ENCODE data around the gene TRIM29.

The TRIM29 gene

DNA sequence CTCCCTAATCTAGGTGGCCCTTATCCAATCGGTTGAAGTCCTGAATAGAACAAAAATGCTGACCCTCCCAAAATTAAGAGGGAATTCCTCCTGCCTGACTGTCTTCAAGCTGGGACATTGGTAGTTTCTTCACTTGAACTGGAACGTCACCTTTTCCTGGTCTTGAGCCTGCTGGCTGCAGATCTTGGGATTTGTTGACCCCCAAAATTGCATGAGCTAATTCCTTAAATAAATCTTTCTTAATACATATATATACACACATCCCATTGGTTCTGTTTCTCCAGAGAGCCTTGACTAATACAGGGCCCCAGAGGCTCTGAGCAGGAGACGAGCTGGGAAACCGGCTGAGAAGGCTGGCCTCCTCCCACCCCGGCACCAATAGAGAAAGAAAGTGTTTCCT lies 46.2 kb downstream of the TRIM29 start:
- TF ChIP-seq ZNF274 (IDR thresholded peaks at IDR 0.05; ENCODE audit: low read depth, low read length): no peak
- no peak overlapping the region for H3K4me3 ChIP-seq (ENCODE audit: low read length)

DNA sequence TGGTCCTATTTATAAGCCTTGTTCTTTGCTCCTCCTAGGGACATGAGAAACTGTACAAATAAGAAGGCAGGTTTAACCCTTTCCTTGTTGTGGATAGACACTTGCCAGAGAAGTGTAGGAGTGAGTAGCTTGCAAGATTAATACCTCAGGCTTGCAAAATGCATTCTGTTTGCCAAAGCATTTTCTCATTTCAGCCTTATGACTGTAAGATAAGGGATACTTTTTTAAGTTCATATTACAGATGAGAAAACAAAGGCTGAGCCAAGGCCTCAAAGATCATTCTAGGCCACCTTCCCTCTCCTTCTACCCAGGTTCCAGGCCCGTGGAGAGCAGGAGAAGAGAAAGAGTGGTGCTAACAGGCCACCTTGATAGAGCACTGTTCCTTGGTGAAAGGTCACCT lies 46.8 kb downstream of the TRIM29 start:
- no peak overlapping the region for H3K4me3 ChIP-seq (ENCODE audit: low read length)
- no peak for TF ChIP-seq ZNF274 (IDR thresholded peaks at IDR 0.05; ENCODE audit: low read depth, low read length)

DNA sequence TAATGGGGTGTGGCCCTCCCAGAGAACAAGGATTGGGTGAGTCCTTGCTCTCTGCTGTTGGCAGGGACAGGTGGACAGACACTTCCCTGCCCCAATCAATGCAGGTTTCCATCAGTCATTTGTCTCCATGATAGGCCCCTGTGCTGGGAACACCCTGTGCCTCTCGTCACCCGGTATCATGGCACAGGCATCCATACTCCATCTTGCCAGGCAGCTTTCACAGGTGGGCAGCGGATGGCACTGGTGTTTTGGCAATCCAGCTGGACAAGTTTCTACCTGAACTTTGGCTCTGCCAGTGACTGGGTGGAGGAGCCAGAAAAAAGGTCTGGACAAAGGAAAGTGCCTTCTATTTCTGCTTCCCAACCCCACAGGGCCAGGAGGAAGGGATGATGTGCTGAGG lies 47.5 kb downstream of the TRIM29 start:
- H3K4me3 ChIP-seq (ENCODE audit: low read length): no peak overlapping the region
- TF ChIP-seq ZNF274 (IDR thresholded peaks at IDR 0.05; ENCODE audit: low read depth, low read length): no peak

DNA sequence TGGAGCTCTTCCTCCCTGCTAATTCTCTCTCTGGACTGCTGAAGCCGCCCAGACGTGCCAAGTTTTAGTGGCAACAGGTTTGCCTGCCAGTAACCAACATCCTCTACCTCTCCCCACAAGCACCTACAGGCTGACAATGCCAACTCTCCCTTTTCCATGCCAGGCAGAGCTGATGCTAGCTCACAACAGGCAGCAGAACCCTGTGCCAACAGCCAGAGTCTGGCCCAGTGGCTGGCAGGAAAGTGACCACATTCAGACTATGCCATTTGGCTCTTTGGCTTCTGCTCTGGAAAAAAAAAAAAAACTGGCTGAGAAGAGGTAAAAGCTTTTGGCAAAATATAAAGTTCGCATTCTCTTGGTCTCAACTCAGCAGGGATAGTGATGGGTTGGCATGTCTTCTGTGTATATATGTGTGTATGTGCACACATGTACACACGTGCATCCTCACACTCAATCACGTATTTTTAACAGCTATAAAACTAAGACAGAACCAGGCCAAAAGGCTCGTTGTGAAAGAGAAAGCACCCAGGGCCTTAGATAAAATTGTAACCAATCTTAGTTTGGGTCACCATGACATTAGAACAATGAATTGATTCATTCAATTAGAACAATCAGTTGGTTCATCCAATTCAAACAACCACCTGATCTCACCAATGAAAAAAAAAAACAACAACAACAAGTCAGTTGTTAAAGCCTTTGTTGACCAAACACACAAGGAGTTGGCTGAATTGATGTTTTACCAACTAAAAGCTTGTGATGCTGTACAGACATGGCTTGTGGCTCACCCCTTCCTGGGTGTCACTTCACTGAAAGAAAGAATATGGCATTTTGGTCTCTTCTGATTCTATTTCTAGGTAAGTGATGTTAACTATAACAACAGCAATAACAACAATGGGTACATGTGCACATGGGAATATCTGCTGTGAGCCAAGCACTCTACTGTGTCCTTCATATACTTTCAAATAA lies 48.6 kb downstream of the TRIM29 start:
- no peak for TF ChIP-seq ZNF274 (IDR thresholded peaks at IDR 0.05; ENCODE audit: low read depth, low read length)
- no peak overlapping the region for H3K4me3 ChIP-seq (ENCODE audit: low read length)

DNA sequence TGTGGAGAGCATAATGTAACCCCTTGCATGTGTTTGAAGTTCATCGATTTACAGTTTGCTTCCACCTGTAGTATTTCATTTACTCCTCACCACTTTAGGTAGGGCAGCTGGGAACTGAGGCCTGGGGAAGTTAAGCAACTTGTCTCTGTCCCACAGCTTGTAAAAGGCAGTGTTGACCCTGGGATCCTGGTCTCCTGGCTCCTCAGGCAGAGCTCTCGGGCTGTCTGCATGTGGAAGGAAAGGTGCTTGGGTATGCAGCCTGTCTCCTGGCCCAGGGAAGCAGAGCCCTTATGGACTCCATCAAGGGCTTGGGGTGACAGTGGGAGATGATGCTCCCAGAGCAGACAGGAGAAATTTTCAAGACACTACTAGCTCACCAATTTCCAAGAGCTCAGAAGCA lies 49.9 kb downstream of the TRIM29 start:
- H3K4me3 ChIP-seq (ENCODE audit: low read length): no peak overlapping the region
- TF ChIP-seq ZNF274 (IDR thresholded peaks at IDR 0.05; ENCODE audit: low read depth, low read length): no peak

DNA sequence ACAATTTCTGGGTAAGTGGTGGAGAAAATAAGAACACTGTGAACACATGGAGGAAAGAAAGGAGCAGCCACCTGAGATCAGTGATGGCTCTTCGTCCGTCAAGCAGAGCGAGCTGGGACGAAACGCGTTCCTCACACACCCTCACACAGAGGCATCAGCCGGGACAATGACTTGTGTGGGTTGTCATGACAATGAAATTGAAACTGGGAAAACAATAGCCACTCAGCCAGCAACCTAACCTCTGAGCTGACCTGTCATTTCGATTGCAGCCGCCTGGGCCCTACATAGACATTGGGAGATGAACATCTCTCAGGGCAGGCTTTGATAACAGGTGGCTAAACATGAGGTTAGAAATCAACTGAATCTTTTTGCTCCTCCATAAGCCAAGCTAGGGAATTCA lies 51.3 kb downstream of the TRIM29 start:
- no peak for TF ChIP-seq ZNF274 (IDR thresholded peaks at IDR 0.05; ENCODE audit: low read depth, low read length)
- no peak overlapping the region for H3K4me3 ChIP-seq (ENCODE audit: low read length)

DNA sequence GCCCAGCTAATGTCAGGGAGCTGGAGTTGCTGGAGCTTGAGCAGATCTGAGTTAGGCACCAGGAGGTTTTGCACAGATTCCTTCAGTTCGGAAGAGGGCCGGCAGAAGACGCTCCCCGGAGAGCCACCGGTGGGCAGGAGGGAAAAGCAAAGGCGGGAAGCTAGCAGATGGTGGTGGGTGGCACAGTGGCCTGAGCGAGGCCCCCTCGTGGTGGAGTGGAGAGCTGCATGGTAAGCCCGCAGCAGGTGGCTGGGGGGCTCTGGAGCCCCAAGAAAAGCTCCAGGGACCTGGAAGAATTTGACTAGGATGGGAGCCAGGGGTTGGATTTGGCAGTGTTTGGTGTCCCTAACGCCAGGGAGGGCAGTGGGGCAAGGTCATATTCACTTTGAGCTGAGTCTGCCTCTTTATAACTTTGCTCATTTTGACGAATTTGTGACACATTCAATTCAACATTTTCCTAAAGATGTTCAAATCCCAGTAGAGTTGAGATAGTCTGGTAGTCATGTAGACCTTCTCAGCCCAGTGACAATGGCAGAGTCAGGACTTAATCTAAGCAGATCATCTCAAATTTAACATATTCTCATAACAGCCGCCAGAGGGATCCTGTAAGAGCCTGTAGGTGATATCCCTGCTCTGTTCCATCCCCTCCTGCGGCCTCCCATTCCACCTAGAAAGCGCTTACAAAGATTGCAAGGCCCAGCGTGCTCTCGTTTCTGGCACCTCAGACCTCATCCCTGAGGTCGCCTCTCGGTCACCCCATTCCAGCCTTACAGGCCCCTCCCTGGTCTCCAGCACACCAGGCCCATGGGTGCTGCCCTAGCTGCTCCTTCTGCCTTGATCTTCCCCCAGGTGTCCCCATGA lies 57.9 kb downstream of the TRIM29 start:
- TF ChIP-seq ZNF274 (IDR thresholded peaks at IDR 0.05; ENCODE audit: low read depth, low read length): no peak
- H3K4me3 ChIP-seq (ENCODE audit: low read length): no peak overlapping the region

DNA sequence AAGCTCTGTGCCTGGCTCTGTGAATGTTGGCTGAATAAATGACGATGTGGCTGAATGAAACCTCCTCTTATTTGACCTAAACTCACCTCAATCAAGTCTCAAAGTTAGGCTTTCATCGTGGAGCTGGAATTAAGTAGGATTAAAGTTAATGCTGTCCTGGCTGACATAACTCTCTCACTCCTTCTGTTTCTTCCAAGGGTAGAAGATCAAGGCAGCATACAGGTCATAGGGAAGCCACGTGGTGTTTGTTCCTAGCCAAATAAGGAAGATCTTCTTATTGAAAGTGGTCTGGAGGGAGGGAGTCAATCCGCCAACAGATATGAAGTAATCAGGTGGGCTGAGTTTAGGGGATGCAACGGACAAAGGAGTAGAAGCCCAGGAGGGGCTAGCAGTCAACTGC lies 59.5 kb downstream of the TRIM29 start:
- no peak for TF ChIP-seq ZNF274 (IDR thresholded peaks at IDR 0.05; ENCODE audit: low read depth, low read length)
- H3K4me3 ChIP-seq (ENCODE audit: low read length): no peak overlapping the region

DNA sequence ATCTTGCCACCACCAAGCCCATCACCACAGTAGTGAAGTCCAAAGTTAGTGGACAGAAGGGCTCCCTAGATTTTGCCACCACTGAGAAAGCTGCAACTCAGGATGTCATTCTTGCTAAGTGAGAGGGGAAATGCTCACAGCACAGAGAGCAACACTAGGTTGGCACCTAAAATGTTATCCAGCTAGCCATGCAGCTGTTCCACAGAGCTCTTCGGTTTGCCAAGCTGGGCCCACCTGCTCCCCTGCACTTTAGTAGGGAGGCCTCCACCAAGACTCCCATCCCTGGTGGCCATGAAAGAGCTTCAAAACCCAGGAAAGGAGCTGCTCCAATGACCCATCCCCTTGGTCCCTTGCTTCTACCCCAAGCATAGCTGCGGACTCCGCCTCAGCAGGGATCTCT lies 63.8 kb downstream of the TRIM29 start:
- no peak for TF ChIP-seq ZNF274 (IDR thresholded peaks at IDR 0.05; ENCODE audit: low read depth, low read length)
- H3K4me3 ChIP-seq (ENCODE audit: low read length): no peak overlapping the region

DNA sequence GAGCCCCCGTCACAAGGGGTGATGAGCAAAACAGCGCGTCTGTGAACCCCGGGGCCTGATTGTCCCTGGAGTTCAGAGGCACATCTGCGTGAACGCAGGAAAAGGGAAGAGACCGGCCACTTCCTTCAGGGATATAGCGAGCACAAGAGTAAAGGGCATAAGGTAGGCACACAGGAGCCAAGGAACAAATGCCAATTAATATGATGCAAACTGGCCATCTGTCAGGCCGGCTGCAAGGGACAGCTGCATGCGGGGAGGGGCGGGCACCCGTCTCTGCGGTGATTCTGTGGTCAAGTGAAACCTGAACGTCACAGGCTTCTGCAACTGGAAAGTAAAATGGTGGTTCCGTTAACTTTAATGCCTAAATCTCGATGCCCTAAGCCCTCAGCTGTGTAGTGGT lies 64.7 kb downstream of the TRIM29 start:
- TF ChIP-seq ZNF274 (IDR thresholded peaks at IDR 0.05; ENCODE audit: low read depth, low read length): no peak
- no peak overlapping the region for H3K4me3 ChIP-seq (ENCODE audit: low read length)

DNA sequence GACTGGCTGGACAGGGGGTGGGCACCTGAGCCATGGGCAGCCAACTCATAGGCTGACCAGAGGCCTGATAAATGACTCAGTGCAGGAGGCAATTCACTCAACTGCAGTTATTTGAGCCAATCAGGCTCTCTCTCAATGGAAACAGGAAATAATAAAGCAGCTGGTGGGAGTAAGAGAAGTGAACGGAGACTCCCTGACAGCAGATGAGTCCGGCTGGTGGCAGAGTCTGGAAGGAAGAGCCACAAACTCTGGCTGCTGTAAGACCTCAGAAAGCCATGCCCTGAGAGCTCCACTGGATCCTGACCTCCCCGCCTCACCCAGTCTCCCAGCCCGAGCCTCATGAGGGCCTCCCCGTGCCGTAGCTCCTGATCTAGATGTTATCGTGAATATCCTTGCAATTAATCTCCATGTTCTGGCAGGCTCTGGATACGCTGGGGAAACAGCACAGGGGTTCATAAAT lies 69.8 kb downstream of the TRIM29 start:
- no peak for TF ChIP-seq ZNF274 (IDR thresholded peaks at IDR 0.05; ENCODE audit: low read depth, low read length)
- H3K4me3 ChIP-seq (ENCODE audit: low read length): no peak overlapping the region

DNA sequence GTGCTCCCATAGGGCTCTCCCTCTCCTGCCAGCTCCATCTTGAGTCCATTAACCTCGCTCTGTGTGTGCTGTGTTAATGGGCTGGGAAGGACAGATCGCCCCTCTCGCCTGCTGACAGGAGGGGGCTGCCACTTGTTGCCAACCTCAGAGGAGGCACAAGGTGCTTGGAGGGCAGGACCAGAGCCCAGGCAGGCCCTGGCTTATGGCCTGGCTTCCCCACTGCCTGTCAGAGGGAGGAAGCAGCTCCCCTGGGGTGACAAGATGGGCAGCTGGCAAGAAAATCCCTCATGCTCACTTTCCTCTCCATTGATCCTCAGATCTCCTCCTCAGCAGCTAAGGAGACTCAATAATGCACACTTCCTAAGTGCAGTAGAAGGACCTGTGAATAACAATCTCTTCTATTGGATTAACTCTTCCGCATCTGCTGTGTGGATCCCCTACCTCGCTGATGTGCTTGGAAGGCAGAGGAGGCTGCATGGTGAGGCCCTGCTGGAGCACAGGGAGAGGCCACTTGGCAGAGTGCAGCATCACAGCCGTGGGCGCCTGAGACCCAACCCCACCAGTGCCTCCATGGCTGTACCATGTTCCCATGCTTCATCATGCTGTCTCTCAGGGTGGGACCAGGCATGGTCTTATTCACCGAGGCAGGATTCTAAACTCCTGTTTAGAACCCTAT lies 70.3 kb downstream of the TRIM29 start:
- TF ChIP-seq ZNF274 (IDR thresholded peaks at IDR 0.05; ENCODE audit: low read depth, low read length): no peak
- no peak overlapping the region for H3K4me3 ChIP-seq (ENCODE audit: low read length)

DNA sequence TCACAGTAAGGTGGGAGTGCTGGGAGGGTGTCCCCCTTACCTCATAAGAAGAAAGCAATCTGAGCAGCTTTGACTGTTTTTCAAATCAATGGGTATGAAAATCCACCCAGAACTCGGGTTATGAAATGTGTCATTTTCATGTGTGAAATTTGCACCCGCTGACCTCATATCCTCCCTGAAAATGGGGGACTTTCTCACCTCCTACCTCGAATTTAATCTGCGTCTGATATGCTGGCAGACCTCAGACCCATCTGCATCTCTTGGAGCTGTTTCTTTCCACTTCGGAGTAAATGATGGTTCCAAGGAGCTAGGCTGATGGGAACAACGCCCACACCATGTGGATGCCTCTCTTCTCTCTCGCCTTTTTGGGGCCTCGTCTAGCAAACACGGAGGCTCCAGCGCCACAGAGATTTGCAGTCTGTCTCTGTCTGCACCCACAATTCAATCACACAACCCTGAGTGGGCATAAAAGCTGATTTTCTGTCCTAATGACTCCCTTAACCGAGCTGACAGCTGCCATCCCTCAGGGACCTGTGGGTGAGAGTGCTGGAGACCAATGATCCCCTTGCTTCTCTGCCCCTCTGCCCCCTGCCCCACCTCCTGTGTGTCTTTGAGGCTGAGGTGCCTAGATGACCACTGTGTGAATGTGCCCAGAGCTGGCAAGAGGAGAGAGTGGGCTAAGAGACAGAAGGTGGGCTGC lies 71.0 kb downstream of the TRIM29 start:
- no peak for TF ChIP-seq ZNF274 (IDR thresholded peaks at IDR 0.05; ENCODE audit: low read depth, low read length)
- H3K4me3 ChIP-seq (ENCODE audit: low read length): no peak overlapping the region

DNA sequence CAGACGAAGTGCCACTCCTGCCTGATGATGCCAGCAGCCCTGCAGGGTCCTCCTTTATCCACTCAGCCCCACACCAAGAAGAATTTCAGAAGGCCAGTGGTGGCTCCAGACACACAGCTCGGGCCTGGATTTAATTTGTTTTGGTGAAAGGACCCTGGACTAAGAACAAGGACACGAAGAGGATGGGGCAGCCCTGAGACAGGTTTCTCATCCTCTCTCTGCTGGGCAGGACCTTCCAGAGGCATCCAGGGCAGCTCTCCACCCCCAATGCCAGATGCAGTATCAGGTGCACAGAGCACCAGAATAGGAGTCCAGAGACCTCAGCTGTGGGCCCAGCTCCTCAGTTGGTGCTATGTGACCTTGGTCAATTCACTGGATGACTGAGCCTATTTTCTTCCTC lies 72.0 kb downstream of the TRIM29 start:
- TF ChIP-seq ZNF274 (IDR thresholded peaks at IDR 0.05; ENCODE audit: low read depth, low read length): no peak
- no peak overlapping the region for H3K4me3 ChIP-seq (ENCODE audit: low read length)
